ENCODE data around the gene PPP2R5B.

Gene PPP2R5B

GRCh38 chr11:64919627-64920026 is 4.9 kb upstream of the PPP2R5B start:
- Histone ChIP-seq H3K4me3 (ENCODE audit: low read depth, low read length) (no peak overlapping the region), H3K4ac (ENCODE audit: low read depth, low read length) (no peak overlapping the region), H3K4me1 (ENCODE audit: control insufficient read depth in 1 of 2, insufficient read depth in 2 of 2, low read length in 2 of 2) (peaks cover 6 to 8% of the 10 kb centered on the region in 2 experiments), H3K27ac (ENCODE audit: low read depth, low read length) (no peak overlapping the region), H3K23ac (ENCODE audit: low read length) (no peak overlapping the region), H2BK12ac (ENCODE audit: low read length) (no peak overlapping the region), H3K4me2 (ENCODE audit: low read length) (no peak overlapping the region), H4K91ac (ENCODE audit: low read depth, low read length) (no peak overlapping the region), H3K36me3 (ENCODE audit: control insufficient read depth in 1 of 2, insufficient read depth in 2 of 2, low read length in 2 of 2) (no peaks in the 10 kb centered on the region), H3K79me2 (ENCODE audit: control insufficient read depth, insufficient read depth, low read length, poor library complexity) (peaks cover 4% of the 10 kb centered on the region), H3K18ac (ENCODE audit: low read length) (no peak overlapping the region), H2BK120ac (ENCODE audit: insufficient read depth, low read length, poor library complexity) (no peak overlapping the region), H3K27me3 (ENCODE audit: insufficient read depth, low read length) (no peaks in the 10 kb centered on the region), H3K9me3 (ENCODE audit: insufficient read depth, low read depth, low read length) (peaks cover 2% of the 10 kb centered on the region), H2AK5ac (ENCODE audit: low read length) (no peak overlapping the region), H3K9ac (ENCODE audit: low read length) (no peak overlapping the region), H2AFZ (ENCODE audit: insufficient read depth, low read length, poor library complexity) (no peak overlapping the region), H4K8ac (ENCODE audit: low read depth, low read length) (no peak overlapping the region), H2BK5ac (ENCODE audit: low read depth, low read length, poor library complexity) (no peak overlapping the region), H3K79me1 (ENCODE audit: low read length) (peaks cover 11% of the 10 kb centered on the region), H4K12ac (ENCODE audit: low read depth, low read length) (no peak overlapping the region), H3K14ac (ENCODE audit: low read length) (no peak overlapping the region)
- DNase-seq = no peak
- no CpG with 5 or more reads among the region's 8 CpGs for WGBS (ENCODE audit: extremely low coverage, insufficient coverage, insufficient read length)

GRCh38 chr11:64920124-64920523 is 4.4 kb upstream of the PPP2R5B start:
- Histone ChIP-seq H4K91ac (ENCODE audit: low read depth, low read length) (no peak overlapping the region), H2AFZ (ENCODE audit: insufficient read depth, low read length, poor library complexity) (no peak overlapping the region), H2BK120ac (ENCODE audit: insufficient read depth, low read length, poor library complexity) (no peak overlapping the region), H3K79me1 (ENCODE audit: low read length) (peaks cover 15% of the 10 kb centered on the region), H3K4ac (ENCODE audit: low read depth, low read length) (no peak overlapping the region), H3K18ac (ENCODE audit: low read length) (no peak overlapping the region), H2BK12ac (ENCODE audit: low read length) (no peak overlapping the region), H3K4me3 (ENCODE audit: low read depth, low read length) (no peak overlapping the region), H4K12ac (ENCODE audit: low read depth, low read length) (no peak overlapping the region), H4K8ac (ENCODE audit: low read depth, low read length) (no peak overlapping the region), H3K23ac (ENCODE audit: low read length) (no peak overlapping the region), H3K4me1 (ENCODE audit: control insufficient read depth in 1 of 2, insufficient read depth in 2 of 2, low read length in 2 of 2) (peaks cover 6 to 8% of the 10 kb centered on the region in 2 experiments), H3K27ac (ENCODE audit: low read depth, low read length) (no peak overlapping the region), H2AK5ac (ENCODE audit: low read length) (no peak overlapping the region), H3K36me3 (ENCODE audit: control insufficient read depth in 1 of 2, insufficient read depth in 2 of 2, low read length in 2 of 2) (no peaks in the 10 kb centered on the region), H3K4me2 (ENCODE audit: low read length) (no peak overlapping the region), H2BK5ac (ENCODE audit: low read depth, low read length, poor library complexity) (no peak overlapping the region), H3K27me3 (ENCODE audit: insufficient read depth, low read length) (no peaks in the 10 kb centered on the region), H3K14ac (ENCODE audit: low read length) (no peak overlapping the region), H3K9me3 (ENCODE audit: insufficient read depth, low read depth, low read length) (peaks cover 2% of the 10 kb centered on the region), H3K9ac (ENCODE audit: low read length) (no peak overlapping the region), H3K79me2 (ENCODE audit: control insufficient read depth, insufficient read depth, low read length, poor library complexity) (peaks cover 6% of the 10 kb centered on the region)
- no peak for DNase-seq
- WGBS (ENCODE audit: extremely low coverage, insufficient coverage, insufficient read length) = no CpG with 5 or more reads among the region's 2 CpGs

GRCh38 chr11:64921384-64921783 is 3.1 kb upstream of the PPP2R5B start:
- Histone ChIP-seq H3K18ac (ENCODE audit: low read length) (no peak overlapping the region), H3K4me3 (ENCODE audit: low read depth, low read length) (no peak overlapping the region), H3K27me3 (ENCODE audit: insufficient read depth, low read length) (no peaks in the 10 kb centered on the region), H4K12ac (ENCODE audit: low read depth, low read length) (no peak overlapping the region), H3K9me3 (ENCODE audit: insufficient read depth, low read depth, low read length) (peaks cover 2% of the 10 kb centered on the region), H2BK12ac (ENCODE audit: low read length) (no peak overlapping the region), H3K4me1 (ENCODE audit: control insufficient read depth in 1 of 2, insufficient read depth in 2 of 2, low read length in 2 of 2) (peaks cover under 1 to 2% of the 10 kb centered on the region in 2 experiments), H3K79me2 (ENCODE audit: control insufficient read depth, insufficient read depth, low read length, poor library complexity) (peaks cover 6% of the 10 kb centered on the region), H3K23ac (ENCODE audit: low read length) (no peak overlapping the region), H2AFZ (ENCODE audit: insufficient read depth, low read length, poor library complexity) (no peak overlapping the region), H3K9ac (ENCODE audit: low read length) (no peak overlapping the region), H3K79me1 (ENCODE audit: low read length) (peaks cover 14% of the 10 kb centered on the region), H4K8ac (ENCODE audit: low read depth, low read length) (no peak overlapping the region), H2AK5ac (ENCODE audit: low read length) (no peak overlapping the region), H2BK120ac (ENCODE audit: insufficient read depth, low read length, poor library complexity) (no peak overlapping the region), H3K4ac (ENCODE audit: low read depth, low read length) (no peak overlapping the region), H2BK5ac (ENCODE audit: low read depth, low read length, poor library complexity) (no peak overlapping the region), H3K27ac (ENCODE audit: low read depth, low read length) (no peak overlapping the region), H3K14ac (ENCODE audit: low read length) (no peak overlapping the region), H3K36me3 (ENCODE audit: control insufficient read depth in 1 of 2, insufficient read depth in 2 of 2, low read length in 2 of 2) (no peaks in the 10 kb centered on the region), H3K4me2 (ENCODE audit: low read length) (no peak overlapping the region), H4K91ac (ENCODE audit: low read depth, low read length) (no peak overlapping the region)
- no CpG with 5 or more reads among the region's 3 CpGs for WGBS (ENCODE audit: extremely low coverage, insufficient coverage, insufficient read length)
- DNase-seq = no peak

GRCh38 chr11:64923151-64923661 is 1.3 kb upstream of the PPP2R5B start:
- Histone ChIP-seq H3K27ac (ENCODE audit: low read depth, low read length) (no peak overlapping the region), H2AK5ac (ENCODE audit: low read length) (peak overlapping the region; percentile 44), H2BK5ac (ENCODE audit: low read depth, low read length, poor library complexity) (no peak overlapping the region), H3K4me3 (ENCODE audit: low read depth, low read length) (no peak overlapping the region), H3K9me3 (ENCODE audit: insufficient read depth, low read depth, low read length) (peaks cover 2% of the 10 kb centered on the region), H3K9ac (ENCODE audit: low read length) (no peak overlapping the region), H4K91ac (ENCODE audit: low read depth, low read length) (peak overlapping the region; percentile 42), H3K18ac (ENCODE audit: low read length) (no peak overlapping the region), H2BK120ac (ENCODE audit: insufficient read depth, low read length, poor library complexity) (no peak overlapping the region), H3K27me3 (ENCODE audit: insufficient read depth, low read length) (no peaks in the 10 kb centered on the region), H3K4ac (ENCODE audit: low read depth, low read length) (no peak overlapping the region), H2BK12ac (ENCODE audit: low read length) (no peak overlapping the region), H3K79me1 (ENCODE audit: low read length) (peaks cover 9% of the 10 kb centered on the region), H3K36me3 (ENCODE audit: control insufficient read depth in 1 of 2, insufficient read depth in 2 of 2, low read length in 2 of 2) (peaks cover 0 to under 1% of the 10 kb centered on the region in 2 experiments), H3K4me1 (ENCODE audit: control insufficient read depth in 1 of 2, insufficient read depth in 2 of 2, low read length in 2 of 2) (peaks cover 0 to 2% of the 10 kb centered on the region in 2 experiments), H3K23ac (ENCODE audit: low read length) (no peak overlapping the region), H2AFZ (ENCODE audit: insufficient read depth, low read length, poor library complexity) (peak overlapping the region; percentile 62), H4K8ac (ENCODE audit: low read depth, low read length) (peak overlapping the region; percentile 89), H3K14ac (ENCODE audit: low read length) (no peak overlapping the region), H3K4me2 (ENCODE audit: low read length) (no peak overlapping the region), H4K12ac (ENCODE audit: low read depth, low read length) (no peak overlapping the region), H3K79me2 (ENCODE audit: control insufficient read depth, insufficient read depth, low read length, poor library complexity) (peaks cover 3% of the 10 kb centered on the region)
- no CpG with 5 or more reads among the region's 11 CpGs for WGBS (ENCODE audit: extremely low coverage, insufficient coverage, insufficient read length)
- DNase-seq = no peak

Data from trophoblast cell (in vitro differentiated cells and primary cell).